ENCODE data around the gene COMTD1. TPM values are rescaled to one million over a fixed set of nuclear protein-coding genes. Genes with fewer than 3 reads are reported as not detected.

Gene COMTD1
- 22.0 and 35.9 TPM in 2 replicates for total RNA-seq

DNA sequence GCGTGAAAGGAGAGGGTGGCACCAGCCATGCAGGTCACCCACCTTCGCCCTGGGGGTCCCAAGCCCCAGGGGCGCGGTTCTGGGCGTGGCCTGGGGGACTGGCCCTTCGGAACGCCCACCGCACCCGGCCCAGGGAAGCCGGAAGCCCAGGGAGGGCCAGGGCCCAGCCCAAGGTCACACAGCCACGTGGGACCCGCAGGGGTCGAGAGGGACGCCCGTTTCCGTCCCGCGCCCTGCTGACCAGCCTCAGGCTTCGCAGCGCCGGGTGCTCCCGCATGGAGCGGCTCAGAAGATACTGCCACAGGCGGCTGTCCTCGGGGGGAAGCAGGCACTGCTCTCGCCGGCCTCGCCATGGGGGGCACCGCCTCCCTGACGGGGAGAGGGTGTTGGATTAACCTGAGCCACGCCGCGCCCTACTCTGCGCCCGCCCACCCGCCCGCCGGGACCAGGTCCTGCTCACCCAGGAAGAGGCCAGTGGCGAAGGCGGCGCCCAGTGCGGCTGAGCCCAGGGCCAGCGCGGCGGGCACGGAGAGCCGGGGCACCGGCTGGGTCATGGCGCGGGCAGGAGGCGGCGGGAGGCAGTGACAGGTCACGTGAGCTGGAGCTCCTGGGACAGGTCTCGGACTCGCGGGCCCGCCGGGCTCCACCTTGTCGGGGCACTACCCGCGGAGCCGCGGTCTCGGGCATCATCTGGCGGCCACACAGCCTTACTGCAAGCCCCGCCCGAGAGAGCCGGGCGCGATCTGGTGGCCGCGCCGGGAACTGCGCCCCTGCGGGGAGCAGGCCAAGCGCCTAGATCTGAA is at the start of gene COMTD1:
Gene COMTD1 (minus strand): TSS at position 583 of the 803 bp plus-strand sequence. CDS start 29 bp downstream, at position 554.
- peaks cover 1% of the 10 kb centered on the region for H3K36me3 ChIP-seq (ENCODE audit: control insufficient read depth, insufficient read depth, low read length)
- TF ChIP-seq, protein P1, sequence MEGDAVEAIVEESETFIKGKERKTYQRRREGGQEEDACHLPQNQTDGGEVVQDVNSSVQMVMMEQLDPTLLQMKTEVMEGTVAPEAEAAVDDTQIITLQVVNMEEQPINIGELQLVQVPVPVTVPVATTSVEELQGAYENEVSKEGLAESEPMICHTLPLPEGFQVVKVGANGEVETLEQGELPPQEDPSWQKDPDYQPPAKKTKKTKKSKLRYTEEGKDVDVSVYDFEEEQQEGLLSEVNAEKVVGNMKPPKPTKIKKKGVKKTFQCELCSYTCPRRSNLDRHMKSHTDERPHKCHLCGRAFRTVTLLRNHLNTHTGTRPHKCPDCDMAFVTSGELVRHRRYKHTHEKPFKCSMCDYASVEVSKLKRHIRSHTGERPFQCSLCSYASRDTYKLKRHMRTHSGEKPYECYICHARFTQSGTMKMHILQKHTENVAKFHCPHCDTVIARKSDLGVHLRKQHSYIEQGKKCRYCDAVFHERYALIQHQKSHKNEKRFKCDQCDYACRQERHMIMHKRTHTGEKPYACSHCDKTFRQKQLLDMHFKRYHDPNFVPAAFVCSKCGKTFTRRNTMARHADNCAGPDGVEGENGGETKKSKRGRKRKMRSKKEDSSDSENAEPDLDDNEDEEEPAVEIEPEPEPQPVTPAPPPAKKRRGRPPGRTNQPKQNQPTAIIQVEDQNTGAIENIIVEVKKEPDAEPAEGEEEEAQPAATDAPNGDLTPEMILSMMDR (IDR thresholded peaks at IDR 0.05; ENCODE audit: insufficient read depth, low read length, poor library complexity, severe bottlenecking), result peak; percentile 100
- DNase-seq (ENCODE audit: low read depth), result peak; percentile 44
- H3K27me3 ChIP-seq (ENCODE audit: control insufficient read depth, insufficient read depth, low read length), result no peaks in the 10 kb centered on the region
- peak within 1 kb of the TSS; percentile 53 for H3K4me3 ChIP-seq (ENCODE audit: low read depth, low read length)

DNA sequence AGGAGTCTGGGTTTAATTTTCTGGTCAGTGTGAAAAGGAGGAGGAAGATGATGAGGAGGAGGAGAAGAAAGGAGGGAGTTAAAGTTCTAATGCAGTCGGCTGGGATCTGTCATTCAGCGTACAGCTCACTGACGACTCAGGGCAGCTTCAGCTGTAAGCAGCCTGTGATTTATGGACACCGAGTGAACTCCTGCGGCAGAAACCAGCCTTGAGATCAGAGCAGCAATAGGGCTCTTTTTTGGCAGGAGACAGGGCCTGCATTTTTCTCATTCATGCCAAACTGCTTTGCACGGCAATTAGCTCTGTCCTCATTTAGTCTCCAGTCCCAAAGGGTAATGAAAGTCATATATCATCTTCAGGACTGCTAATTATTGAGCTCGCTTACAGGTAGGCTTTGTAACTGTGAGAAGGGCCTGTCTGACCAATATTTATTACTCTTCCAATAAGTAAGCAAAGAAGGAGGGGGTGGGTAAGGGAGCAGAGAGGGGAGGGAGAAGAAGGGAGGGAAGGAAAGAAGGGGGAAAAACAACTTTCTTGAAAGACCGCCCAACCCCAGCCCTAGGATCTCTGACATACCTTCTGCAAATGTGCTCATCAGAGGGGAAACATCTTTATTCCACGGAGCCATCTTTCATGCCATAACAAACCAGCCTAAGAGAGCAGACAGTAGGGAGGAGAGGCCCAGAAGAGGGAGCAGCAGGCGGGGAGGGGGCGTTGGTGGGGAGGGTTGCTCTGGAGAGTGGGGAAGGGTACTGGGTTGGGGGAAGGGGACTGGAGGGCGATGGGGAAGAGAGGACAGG is 48.1 kb upstream of the COMTD1 start:
- Histone ChIP-seq H3K4me3 (ENCODE audit: low read depth, low read length) (no peak overlapping the region), H3K36me3 (ENCODE audit: control insufficient read depth, insufficient read depth, low read length) (no peaks in the 10 kb centered on the region), H3K27me3 (ENCODE audit: control insufficient read depth, insufficient read depth, low read length) (no peaks in the 10 kb centered on the region)
- TF ChIP-seq, protein P1 (IDR thresholded peaks at IDR 0.05; ENCODE audit: insufficient read depth, low read length, poor library complexity, severe bottlenecking), result no peak
- DNase-seq (ENCODE audit: low read depth), result no peak

DNA sequence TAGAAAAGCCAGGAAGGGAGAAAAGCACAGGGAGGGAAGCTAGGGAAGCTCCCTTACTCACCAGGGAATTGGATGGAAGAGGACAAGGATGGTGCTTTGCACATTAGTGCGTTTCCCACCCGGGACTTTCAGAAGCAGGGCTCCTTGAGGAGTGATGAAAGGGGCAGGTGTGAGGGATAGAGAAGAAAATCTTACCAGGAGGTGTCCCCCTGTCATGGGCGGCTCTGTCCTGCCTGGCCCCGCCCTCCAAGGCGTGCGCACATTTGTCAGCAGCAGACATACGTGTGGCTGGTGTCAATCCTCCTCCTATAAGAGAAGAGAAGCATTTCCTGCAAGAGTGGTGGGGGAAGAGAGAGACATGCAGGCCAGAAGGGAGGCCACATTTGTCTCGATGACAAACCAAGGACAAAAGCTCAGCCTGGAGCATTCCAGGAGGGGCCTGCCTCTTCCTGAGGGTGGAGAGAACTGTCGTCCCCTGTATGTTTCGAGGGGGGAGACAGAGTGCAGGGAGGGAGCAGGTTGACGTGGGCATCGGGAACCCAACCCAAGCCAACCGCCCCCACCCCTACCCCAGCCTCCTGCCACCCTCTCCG is 47.4 kb upstream of the COMTD1 start:
- H3K36me3 ChIP-seq (ENCODE audit: control insufficient read depth, insufficient read depth, low read length), result no peaks in the 10 kb centered on the region
- no peaks in the 10 kb centered on the region for H3K27me3 ChIP-seq (ENCODE audit: control insufficient read depth, insufficient read depth, low read length)
- no peak for DNase-seq (ENCODE audit: low read depth)
- no peak overlapping the region for H3K4me3 ChIP-seq (ENCODE audit: low read depth, low read length)
- TF ChIP-seq, protein P1 (IDR thresholded peaks at IDR 0.05; ENCODE audit: insufficient read depth, low read length, poor library complexity, severe bottlenecking), result no peak

DNA sequence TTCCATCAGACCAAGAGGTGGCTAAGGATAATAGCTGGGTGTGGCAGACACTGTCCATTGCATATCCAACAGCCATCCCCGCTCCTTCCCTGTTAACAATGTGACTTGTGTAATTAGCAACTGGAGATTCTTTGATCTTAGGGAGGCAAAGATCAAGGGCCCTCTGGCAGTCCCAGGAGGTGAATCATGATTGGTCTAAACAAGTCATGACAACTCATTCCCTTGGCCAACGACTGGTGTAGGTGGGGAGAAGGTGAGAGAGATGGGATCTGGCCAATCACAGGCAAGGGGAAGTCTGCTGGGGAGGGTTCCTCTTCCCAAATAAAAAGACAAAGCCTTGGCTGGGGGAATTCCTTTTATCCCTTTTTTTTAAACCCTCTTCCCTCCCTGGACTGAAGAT is 46.2 kb upstream of the COMTD1 start:
- no peaks in the 10 kb centered on the region for H3K27me3 ChIP-seq (ENCODE audit: control insufficient read depth, insufficient read depth, low read length)
- no peaks in the 10 kb centered on the region for H3K36me3 ChIP-seq (ENCODE audit: control insufficient read depth, insufficient read depth, low read length)
- no peak for DNase-seq (ENCODE audit: low read depth)
- no peak overlapping the region for H3K4me3 ChIP-seq (ENCODE audit: low read depth, low read length)
- TF ChIP-seq, protein P1 (IDR thresholded peaks at IDR 0.05; ENCODE audit: insufficient read depth, low read length, poor library complexity, severe bottlenecking), result no peak

DNA sequence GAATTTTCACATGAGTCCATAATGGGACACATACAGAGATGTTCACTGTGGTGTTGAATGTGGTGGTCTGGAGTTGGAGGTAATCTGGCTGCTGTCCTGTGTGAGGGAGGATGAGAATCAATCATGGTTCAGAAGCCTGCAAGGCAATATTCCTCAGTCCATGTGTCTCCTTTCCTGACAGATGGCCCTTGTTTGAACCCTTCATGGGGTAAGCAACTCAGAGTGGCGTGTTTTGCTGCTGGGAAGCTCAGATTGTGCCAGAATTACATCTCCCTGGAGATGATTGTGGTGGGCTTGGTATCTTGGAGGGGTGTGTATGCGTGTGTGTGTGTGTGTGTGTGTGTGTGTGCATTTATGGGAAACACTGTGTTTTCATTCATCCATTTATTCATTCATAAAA is 44.5 kb upstream of the COMTD1 start:
- peaks cover 2% of the 10 kb centered on the region for H3K27me3 ChIP-seq (ENCODE audit: control insufficient read depth, insufficient read depth, low read length)

More for the DNA sequence above, 44.5 kb upstream of the COMTD1 start:
- H3K4me3 ChIP-seq (ENCODE audit: low read depth, low read length), result no peak overlapping the region
- no peaks in the 10 kb centered on the region for H3K36me3 ChIP-seq (ENCODE audit: control insufficient read depth, insufficient read depth, low read length)
- DNase-seq (ENCODE audit: low read depth), result no peak
- TF ChIP-seq, protein P1 (IDR thresholded peaks at IDR 0.05; ENCODE audit: insufficient read depth, low read length, poor library complexity, severe bottlenecking), result no peak

All from kidney epithelial cell (primary cell).